22Rv1 (cell line): ENCODE results near the gene PMP22.

Source experiments
- ZFX ChIP-seq: fragments of 450-650 bp; IDR thresholded peaks from 2 replicates; pipeline ENCODE4 v1.6.1; 2017; ENCODE audit warnings: antibody characterized with exemption, borderline replicate concordance
- TF ChIP-seq, protein P1 (sequence below): fragments of 450-650 bp; IDR thresholded peaks from 2 replicates; pipeline ENCODE4 v1.5.1; 2017; ENCODE audit warnings: mild to moderate bottlenecking

DNA sequence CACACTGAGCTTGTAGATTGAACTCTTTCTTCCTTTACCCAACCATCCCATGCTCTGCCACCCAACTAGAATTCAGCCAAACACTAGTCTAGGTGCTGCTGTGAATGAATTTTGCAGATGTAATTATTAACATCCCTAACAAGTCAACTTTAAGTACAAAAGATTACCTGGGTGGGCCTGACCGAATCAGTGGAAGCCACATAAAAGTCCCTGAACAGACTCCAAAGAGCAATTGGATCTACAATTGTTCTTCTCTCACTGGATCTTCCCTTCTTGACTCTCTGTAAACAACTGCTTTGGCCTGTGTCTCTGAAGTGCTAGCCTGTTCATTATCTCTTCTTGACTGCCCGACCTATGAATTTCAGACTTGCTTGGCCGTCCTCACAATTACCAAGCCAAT lies 67.9 kb downstream of the PMP22 start:
- TF ChIP-seq, protein P1, sequence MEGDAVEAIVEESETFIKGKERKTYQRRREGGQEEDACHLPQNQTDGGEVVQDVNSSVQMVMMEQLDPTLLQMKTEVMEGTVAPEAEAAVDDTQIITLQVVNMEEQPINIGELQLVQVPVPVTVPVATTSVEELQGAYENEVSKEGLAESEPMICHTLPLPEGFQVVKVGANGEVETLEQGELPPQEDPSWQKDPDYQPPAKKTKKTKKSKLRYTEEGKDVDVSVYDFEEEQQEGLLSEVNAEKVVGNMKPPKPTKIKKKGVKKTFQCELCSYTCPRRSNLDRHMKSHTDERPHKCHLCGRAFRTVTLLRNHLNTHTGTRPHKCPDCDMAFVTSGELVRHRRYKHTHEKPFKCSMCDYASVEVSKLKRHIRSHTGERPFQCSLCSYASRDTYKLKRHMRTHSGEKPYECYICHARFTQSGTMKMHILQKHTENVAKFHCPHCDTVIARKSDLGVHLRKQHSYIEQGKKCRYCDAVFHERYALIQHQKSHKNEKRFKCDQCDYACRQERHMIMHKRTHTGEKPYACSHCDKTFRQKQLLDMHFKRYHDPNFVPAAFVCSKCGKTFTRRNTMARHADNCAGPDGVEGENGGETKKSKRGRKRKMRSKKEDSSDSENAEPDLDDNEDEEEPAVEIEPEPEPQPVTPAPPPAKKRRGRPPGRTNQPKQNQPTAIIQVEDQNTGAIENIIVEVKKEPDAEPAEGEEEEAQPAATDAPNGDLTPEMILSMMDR: no peak
- TF ChIP-seq ZFX: no peak
